ENCODE measurements around the gene NT5C2.
"Not testable (repeated sequence)": the region's sequence is repeated elsewhere in the genome, so short reads cannot be mapped to it uniquely, and the experiment has no call there.

NT5C2 gene

DNA sequence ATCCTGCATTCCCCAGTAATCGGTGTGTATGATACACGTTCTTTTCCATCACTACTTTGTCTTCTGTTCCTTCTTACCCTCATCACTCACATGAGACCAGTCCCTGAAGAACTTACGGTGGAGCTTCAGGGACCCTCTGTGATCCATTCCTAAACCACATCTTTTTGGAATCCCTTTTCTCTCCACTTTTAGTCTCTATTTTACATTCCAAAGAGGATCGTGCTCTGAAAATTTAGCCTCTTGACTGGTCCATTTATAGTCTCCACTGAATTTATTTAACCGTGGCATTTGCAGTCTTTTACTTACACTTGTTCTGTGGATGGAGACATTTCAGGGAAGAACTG, 109.1 kb downstream of the NT5C2 start:
- DNase-seq (ENCODE audit: low read depth) = no peak

DNA sequence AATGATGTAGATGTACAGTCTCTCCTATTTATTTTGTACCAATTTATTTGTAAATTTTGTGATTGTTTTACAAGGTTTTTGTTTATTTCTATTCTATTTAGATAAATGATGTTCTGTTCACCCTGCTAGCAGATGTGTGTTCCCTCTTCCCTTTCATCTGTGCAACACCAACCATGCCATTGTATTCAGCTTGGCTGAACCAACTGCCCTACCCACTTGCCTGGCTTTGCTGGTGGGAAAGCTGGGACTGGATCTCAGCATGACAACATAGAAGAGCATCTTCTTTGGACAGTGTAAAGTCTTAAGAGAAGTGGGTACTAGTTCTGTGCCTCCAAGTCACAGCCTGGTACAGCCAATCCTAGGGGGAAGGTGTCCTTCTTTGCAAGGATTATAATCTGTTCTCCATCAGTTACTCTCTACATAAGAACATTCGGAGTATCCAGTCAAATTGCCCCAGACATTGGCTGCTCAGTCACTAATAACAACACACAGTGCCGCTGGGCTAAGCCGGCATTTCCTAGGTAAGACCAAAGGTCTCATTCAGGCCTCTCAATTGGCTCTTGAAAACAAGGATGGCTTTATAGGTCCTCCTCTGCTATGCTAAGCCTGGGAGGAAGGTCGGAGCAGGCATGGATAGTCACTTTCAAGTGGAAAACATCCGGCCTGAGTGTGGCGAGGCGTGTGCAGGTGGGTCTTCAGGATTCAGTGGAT, 109.7 kb downstream of the NT5C2 start:
- DNase-seq (ENCODE audit: low read depth) = no peak

DNA sequence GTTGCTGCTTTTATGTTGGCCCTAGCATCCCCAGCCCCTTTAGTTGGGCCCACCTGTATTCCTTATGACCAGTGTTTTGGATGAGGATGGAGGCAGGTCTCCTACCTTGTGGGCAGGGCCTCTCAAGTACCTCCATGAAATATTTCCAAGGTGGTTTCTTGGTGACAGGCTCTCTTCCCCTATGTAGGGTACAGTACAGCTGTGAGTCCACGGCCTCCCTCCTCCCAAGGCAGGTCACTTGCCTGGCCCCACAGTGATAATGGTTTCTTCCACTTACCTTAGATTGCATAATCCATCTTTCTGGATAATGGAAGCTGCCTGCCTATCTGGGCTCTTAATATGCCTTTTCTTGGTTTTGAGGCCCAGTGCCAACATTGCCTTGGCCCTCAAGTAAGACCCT, 110.4 kb downstream of the NT5C2 start:
- no peak for DNase-seq (ENCODE audit: low read depth)

DNA sequence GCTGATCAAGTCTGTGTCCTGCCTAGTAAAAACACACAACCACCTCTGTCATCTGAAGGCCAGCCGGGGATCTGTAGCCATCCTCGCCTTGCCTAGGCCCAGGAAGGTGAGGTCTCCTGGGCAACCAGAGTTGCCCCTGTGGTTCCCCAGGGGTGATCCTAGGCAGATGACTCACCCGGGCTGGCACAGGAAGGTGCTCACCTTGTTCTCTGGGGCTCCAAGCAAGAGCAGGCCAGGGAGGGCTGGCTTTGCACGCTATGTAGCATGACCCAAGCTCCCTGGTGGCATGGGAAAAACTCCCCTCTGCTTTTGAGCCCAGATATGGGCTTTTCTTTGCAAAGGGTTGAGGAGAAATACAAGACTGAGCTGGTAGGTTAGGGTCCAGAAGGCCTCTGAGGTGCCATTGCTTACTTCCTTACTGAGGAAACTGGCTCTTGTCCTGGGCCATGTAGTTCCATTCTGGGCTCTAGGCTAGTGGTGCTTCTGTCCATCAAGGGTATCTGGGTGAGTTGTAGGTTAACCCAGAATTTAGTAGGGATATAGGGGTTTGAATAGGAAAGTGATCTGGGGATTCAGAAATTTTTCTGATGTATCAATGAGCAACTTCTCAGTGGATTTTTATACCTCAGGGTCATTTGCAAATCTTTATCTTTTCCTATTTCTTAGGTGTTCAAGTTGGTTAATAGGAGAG, 112.0 kb downstream of the NT5C2 start:
- DNase-seq (ENCODE audit: low read depth) = no peak

DNA sequence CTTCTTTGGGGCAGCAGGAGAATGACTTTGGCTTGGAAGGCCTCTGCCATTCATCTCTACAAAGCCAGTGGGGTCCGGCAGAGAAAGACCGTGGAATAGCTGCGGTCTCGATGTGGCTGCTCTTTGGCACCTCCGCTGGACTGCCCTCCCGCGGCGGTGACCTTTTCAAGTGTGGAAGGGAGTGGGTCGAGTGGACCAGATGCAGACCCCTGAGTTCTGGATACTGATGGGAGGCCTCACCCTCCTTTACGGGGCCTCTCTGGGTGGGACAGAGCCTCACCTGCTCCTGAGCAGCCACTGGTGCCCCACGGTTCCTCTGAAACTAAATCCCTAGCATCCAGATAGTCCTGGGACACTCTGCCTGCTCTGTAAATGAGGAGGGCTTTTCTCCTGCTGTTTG, 113.1 kb downstream of the NT5C2 start:
- no peak for DNase-seq (ENCODE audit: low read depth)

DNA sequence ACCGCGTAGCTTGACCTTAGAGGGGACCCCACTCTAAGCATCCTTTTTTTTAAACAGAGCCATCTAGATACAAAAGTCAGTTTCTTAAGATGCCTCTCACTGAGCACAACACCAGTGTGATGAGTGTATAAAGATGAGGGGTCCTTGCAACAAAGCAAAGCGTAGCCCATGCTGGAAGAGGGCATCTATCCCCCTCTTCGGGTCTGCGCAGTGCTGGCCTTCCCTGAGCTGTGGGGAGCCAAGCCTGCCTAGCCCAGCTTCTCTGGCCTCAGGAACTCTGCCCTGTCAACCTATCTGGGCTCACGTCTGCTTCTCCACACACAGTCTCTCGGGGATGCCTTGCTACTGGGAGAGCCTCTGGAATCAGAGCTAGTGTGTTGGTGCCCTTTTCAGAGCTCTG, 114.0 kb downstream of the NT5C2 start:
- no peak for DNase-seq (ENCODE audit: low read depth)

DNA sequence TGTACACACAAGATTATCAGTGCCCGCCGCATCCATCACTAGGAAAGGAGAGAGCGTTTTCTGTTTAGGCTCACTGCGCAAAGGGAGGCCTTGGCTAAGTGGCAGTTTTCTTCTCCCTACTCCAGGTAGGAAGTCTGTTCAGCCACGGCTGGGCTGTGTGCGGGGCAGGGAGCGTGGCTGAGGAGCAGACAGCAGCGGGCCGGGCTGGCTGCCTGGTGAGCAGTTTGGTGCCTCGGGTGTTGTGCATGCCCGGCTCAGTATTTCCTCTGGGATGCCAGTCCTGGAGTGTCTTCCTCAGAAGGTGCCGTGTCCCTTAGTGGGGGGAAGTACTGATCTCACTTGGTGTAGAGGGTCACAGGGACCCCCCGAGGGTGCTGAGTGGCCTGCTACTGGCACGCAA, 114.4 kb downstream of the NT5C2 start:
- DNase-seq (ENCODE audit: low read depth) = no peak

DNA sequence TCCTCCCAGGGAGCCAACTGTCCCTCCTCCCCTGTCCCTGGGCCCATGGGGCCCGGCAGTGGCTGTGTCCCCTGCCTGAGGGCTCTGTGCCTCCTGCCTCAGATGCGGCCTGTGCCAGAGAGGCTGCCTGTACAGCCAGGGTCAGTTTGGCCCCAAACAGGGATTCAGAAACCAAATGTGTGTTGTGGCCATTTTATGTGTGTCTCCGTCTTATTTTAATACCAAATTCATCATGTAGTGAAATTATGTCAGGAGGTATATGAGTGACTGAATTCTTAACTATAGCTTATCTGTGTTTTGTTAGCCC, 114.8 kb downstream of the NT5C2 start:
- DNase-seq (ENCODE audit: low read depth) = no peak

DNA sequence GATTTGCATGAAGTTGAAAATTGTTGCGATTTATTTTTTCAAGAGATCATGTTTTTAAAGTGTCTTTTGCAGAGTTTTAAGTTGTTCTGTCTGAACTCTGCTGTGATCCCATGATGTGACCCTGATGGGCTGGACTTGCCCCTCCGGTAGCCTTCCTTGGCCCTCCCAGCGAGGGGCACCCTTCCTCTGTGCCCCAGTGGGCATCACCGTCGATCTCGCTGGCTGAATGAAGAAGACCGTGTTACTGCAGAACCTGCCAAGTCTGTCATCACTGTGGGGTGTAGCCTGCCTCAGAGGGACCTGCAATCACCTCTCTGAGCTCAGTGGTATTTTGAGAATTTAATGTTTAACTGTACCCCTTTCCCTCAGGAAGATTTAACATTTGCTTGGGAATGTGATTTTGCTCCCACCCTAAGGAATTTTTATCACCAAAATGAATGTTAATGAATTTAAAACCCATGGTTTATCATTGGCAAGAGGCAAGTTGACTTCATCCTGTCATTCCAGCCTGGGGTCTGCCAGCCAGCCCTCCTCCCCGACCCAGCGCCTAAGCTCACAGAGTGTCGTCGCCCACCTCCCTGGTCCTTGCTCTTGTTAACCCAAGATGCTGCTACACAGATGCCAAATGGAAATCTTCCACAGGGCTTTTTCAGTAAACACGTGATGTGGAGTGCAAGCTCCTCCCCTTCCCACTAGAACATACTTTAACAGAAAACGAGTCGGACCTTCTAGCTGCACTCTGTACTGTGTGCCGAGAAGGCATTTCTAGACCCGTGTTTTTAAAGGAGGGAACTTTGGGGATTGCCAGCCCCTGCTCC, 115.4 kb downstream of the NT5C2 start:
- DNase-seq (ENCODE audit: low read depth) = no peak

DNA sequence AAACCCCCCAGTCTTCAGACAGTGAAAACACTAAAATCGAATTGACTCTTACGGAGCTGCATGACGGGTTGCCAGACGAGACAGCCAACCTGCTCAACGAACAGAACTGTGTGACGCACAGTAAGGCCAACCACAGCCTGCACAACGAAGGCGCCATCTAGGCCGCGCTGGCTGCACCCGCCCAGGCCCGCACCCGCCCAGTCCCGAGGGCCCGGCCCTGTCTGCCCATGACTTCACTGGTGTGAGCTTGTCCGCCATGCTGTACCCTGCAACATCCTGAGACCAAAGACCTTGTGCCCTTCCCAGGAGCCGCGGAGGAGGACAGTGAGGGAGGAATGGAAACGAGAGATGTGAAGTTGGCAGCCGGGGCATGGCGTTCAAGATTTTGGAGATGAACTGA, 116.1 kb downstream of the NT5C2 start:
- DNase-seq (ENCODE audit: low read depth) = no peak

DNA sequence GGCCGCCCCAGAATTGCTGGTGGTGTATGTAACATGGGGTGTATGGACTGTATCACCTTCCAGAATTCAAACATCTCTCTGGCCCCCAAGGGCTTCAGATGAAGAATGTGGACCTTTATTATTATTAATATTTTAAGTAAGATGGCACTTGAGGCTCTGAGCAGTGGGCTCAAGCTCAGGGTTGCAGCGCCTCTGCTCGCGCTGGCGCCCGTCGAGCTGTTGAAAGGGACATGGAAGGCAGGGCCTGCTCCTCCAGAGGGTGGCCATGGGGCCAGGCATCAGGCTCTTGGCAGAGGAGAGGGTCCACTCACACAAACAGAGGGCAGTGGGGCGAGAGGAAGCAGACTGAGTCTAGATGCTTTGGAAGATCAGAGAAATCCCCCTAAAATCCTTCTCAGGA, 120.2 kb downstream of the NT5C2 start:
- DNase-seq (ENCODE audit: low read depth) = no peak

DNA sequence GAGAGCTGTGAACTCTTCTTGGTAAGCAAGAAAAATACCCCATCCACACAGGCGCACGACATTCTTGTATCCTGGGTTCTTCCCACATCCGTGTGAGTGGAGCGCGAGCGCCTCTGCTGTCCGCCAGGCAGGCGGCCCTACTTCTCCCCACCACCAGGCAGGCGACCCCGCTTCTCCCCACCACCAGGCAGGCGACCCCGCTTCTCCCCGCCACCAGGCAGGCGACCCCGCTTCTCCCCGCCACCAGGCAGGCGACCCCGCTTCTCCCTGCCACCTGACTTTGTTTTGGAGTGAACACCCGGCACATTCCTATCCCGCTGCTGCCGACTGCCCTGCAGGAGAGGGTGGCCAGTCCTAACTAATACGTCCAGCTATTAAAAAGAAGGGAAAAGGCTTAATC, 120.8 kb downstream of the NT5C2 start:
- DNase-seq (ENCODE audit: low read depth) = no peak

DNA sequence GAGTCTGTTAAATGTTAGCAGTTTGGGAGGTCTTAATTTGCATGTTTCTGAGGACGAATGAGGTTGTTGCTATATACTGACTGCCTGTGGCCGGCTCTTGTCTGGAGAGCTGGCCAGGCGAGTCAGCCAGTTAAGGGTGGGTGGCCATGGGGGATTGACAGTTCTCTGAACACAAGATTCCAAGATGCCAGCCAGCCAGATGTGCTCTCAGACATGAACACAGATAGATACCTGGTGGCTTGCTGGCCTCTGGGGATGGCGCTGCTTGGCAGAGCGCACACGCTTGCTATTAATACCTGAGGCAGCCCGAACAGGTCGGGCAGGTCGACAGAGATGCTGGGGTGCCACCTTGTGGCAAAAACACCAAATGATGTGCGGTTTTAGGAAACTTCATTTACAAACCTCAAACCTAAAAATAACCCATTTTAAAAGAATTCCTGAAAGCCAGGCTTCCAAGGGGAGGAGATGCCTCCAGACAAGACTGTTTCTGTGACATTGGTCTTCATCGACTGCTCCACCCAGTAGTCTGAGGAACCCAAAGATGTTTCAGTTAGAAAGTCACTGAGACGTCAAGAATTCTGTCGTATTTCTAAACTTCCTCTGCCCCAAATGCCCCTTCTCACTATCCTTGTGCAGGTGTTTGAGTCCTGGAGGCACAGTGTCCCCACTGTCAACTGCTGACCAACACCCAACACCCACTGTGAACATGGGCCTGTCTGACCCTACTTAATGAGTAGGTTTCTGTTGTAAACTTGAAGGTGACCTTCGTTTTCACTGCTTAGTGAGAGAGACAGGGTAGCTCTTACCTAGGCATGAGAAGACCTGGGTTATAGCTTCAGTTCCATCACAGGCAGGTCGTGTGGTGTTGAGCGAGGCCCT, 123.4 kb downstream of the NT5C2 start:
- peak; percentile 49 for DNase-seq (ENCODE audit: low read depth)

DNA sequence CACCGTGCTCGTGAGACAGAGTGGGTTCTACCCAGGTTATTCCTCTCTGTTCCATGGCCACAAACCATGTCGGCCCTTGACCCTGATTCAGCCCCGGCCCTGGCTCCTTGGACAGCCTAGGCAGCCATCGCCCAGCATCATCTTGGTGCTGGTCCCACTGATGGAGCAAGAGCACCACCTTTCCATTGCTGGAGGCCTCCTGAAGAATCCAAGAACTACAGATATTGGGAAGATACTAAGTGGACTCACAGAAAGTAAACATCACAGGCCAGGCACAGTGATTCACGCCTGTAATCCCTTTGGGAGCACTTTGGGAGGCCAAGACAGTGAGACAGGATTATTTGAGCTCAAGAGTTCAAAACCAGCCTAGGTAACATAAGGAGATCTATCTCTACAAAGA, 125.1 kb downstream of the NT5C2 start:
- DNase-seq (ENCODE audit: low read depth) = no peak

DNA sequence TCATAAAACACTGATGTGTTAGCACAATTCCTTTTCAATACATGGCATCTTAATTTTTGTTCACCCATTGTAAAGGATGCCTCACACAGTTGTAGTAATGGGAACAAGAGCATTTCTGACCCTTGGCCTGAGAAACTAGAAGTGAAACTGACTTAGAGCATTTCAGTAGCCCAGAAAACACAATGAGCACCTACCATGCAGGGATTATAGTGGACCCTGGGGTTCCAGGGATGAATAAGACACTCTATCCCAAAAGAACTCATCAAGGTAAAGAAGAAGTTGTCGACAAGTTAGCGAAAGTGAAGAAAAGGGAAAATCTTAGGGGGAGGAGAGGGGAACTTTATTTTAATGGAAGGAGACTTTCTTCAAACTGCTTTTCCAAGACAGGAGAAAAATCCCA, 125.6 kb downstream of the NT5C2 start:
- no peak for DNase-seq (ENCODE audit: low read depth)

DNA sequence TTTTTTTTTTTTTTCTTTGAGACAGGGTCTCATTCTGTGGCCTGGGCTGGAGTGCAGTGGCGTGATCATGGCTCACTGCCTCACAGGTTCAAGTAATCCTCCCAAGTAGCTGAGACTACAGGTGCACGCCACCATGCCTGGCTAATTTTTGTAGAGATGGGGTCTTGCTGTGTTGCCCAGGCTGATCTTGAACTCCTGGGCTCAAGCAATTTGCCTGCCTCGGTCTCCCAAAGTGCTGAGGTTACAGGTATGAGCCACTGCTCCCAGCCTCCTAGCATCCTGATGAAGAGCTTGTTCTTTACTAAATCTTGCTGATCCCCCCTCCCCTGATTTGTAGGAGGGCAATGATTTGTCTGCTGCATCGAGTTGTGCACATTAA, 126.0 kb downstream of the NT5C2 start:
- DNase-seq (ENCODE audit: low read depth) = not testable (repeated sequence)

DNA sequence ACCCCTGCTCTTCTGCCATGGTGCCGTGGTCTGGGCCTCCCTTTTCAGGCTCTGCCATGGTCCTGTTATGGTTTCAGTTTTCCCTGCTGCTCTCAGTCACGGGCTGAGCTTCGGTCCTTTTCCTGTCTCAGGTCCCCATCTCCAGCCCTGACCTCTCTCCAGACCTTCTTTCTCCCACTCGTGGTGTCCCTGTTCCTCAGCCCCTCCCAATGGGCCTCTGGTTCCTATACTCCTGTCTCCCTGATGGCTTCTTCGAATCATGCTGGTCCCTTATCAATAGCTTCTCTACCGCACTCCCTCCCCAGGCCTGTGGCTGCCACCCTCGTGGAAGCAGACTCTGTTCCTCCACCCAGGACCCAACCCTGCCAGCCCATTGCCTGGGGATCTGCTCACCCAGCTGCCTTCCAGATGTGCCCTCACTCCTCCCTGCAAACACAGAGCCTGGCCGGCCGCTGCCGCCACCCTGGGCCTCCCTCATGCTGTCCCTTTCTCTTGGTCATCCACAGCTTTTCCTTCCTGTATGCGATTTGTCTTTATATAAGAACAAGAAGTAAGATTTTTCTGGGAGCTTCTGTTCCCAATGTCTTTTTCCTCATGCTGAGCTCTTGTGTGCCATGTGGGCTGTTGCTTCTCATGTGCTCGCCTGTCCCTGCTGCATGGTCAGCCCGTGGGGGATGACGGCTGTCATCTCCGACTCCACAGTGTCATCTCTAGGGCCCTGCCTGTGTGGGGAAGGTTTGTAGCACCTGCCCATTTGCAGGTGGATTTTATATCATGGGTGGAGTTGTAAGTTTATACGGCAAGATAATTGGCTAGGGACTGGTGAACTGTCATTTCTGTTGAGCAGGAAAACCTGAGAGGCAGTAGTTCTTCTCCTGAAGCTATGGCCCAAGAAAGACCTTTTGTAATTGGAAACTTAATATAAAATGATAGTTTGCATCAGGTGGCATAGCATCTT, 126.7 kb downstream of the NT5C2 start:
- no peak for DNase-seq (ENCODE audit: low read depth)

DNA sequence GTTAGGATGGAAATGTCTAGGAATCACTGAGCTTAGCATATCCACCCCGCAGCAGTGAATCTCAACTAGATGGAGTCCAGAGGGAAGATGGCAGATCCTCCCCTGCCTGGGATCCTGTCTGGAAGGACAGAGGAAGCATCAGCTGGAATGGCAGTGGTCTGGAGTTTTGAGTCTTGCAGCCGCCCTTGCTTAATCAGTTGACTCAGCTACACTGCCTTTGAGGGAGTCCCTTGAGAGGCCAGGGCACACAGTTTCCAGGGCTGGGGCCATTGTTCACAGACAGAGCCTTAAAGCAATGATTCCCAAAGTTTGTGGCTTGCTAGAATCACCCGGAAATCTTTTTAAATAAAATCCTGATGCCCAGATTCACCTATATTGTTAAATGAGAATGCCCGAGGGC, 128.1 kb downstream of the NT5C2 start:
- no peak for DNase-seq (ENCODE audit: low read depth)

DNA sequence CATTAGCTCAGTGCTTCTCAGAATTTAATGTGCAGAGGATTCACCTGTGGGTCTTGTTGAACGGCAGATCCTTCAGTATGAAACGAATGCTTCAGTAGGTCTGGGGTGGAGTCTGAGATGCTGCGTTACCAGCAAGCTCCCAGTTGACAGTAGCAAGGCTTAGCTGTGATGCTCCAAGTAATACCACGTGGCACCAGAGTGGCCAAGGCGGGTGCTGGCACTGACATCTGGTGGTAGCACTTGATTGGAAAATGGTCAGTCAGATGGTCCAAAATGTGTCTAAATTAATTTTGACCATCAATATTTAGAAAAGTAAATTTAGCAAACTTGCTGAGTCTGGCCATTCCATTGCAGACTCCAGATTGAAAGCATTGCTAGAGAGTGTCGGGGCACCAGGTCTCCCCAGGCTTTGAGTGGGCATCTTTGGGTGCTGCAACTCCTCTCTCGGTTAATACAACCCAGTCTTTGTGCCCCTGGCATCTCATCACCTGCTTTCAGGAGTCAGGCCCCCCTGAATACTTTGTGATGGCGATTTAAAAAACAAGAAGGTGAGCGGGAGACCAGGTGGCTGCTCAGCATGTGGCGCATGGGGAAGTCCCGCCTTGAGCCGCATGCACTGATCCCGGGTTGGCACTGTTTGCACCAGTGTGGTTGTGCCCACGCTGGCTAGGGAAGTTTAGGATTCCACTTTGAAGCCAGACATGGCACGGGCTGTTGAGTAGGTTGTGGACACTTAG, 130.1 kb downstream of the NT5C2 start:
- no peak for DNase-seq (ENCODE audit: low read depth)

DNA sequence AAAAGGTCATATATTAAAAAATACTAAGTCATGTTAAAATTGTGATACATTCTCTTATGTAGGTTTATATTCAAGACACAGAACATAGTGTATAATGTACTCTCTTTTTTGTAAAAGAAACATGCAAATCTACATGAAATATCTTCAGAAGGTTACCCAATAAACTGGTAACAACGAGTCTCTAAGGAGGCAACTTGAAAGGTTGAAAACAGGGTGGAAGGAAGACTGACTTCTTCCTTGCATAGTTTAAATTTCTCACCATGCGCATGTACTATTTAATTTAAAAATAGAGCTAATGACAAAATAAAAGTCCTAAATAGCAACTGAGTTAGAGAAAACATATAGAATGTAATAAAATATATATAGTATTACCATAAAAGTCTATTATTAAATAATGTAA, 132.5 kb downstream of the NT5C2 start:
- no peak for DNase-seq (ENCODE audit: low read depth)

DNA sequence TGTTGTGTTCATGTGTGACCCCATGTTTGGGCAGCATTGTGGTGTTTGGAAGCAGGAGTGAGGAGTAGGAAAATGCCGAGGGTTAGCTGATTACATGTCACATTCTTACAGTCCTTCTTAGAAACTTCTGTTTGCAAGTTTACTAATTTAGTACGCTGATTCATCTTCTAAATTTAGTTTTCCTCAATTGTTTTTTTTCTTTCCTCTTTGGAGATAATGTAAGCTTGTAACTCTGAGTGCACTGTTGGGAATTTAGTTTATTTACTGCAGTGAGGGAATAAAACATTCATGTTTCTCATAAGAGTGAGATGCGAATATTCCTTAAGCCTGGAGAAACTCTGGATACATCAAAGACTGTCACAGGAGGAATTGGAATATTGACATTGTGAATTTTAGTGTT, 135.0 kb downstream of the NT5C2 start:
- no peak for DNase-seq (ENCODE audit: low read depth)

Measured in activated T-helper 9 cell treated with anti-CD3 and anti-CD28 coated beads, Interleukin-2, amount 50 U/mL, for 16 hours (primary cell).